Fibroblast of mammary gland (primary cell): ENCODE data around the gene NPRL2.

ENCODE experiments used
- DNase-seq: peaks from one replicate; pipeline ENCODE4 v3.0.0-alpha.2; 2010; ENCODE audit warnings: low read depth
- H3K4me3 ChIP-seq: 2 replicates; pipeline ENCODE4 v1.5.1; 2011; ENCODE audit warnings: low read depth, mild to moderate bottlenecking, low read length, moderate library complexity; ENCODE audit not compliant: control insufficient read depth
- TF ChIP-seq, protein P1 (sequence below): conservative IDR thresholded peaks from 2 replicates; pipeline ENCODE4 v1.5.1; 2011; ENCODE audit warnings: low read depth, low read length, inconsistent platforms; ENCODE audit not compliant: control insufficient read depth, insufficient read depth

Gene NPRL2

GRCh38 chr3:50351323-50351697 lies 735 bp upstream of the NPRL2 start:
- DNase-seq, result no peak
- peak overlapping the region; percentile 92 for H3K4me3 ChIP-seq
- TF ChIP-seq, protein P1, sequence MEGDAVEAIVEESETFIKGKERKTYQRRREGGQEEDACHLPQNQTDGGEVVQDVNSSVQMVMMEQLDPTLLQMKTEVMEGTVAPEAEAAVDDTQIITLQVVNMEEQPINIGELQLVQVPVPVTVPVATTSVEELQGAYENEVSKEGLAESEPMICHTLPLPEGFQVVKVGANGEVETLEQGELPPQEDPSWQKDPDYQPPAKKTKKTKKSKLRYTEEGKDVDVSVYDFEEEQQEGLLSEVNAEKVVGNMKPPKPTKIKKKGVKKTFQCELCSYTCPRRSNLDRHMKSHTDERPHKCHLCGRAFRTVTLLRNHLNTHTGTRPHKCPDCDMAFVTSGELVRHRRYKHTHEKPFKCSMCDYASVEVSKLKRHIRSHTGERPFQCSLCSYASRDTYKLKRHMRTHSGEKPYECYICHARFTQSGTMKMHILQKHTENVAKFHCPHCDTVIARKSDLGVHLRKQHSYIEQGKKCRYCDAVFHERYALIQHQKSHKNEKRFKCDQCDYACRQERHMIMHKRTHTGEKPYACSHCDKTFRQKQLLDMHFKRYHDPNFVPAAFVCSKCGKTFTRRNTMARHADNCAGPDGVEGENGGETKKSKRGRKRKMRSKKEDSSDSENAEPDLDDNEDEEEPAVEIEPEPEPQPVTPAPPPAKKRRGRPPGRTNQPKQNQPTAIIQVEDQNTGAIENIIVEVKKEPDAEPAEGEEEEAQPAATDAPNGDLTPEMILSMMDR, result no peak

- peak overlapping the region; percentile 92 for H3K4me3 ChIP-seq
- DNase-seq, result no peak
- TF ChIP-seq, protein P1, result no peak
These were observed 405 bp downstream of the NPRL2 start for GRCh38 chr3:50350213-50350526.

DNA sequence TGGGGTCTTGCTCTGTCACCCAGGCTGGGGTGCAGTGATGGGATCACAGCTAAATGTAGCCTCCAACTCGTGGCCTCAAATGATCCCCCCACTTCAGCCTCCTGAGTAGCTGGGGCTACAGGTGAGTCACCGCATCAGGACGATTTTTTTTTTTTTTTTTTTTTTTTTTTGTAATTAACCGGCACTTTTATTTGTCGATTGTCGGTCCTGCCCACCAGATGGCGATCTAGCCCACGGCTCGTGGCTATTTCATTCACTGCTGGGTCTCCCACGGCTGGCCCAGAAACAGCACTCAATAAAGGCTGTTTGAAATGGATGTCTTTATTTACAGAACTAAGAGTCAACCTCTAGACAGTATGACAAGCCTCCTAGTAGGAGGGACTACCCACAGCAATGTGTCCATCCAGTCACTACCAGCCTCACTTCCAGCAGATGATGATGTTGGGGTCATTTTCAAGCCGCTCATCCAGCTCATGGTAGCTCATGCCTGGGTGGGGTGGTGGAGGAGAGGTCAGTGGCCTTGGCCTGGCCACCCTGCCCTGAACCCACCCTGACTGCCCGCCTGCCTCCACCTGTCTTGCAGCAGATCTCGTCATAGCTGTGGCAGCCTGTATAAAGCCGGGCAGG lies 3.3 kb downstream of the NPRL2 start:
- TF ChIP-seq, protein P1, result peak; percentile 58
- H3K4me3 ChIP-seq, result no peak overlapping the region
- peak; percentile 75 for DNase-seq

GRCh38 chr3:50345586-50346234 lies 4.9 kb downstream of the NPRL2 start, which contains the start of gene ZMYND10:
Gene ZMYND10 (minus strand): TSS chr3:50345732. CDS start chr3:50345579, 153 bp downstream.
- H3K4me3 ChIP-seq, result peak within 1 kb of the TSS; percentile 42
- peak; percentile 59 for DNase-seq

DNA sequence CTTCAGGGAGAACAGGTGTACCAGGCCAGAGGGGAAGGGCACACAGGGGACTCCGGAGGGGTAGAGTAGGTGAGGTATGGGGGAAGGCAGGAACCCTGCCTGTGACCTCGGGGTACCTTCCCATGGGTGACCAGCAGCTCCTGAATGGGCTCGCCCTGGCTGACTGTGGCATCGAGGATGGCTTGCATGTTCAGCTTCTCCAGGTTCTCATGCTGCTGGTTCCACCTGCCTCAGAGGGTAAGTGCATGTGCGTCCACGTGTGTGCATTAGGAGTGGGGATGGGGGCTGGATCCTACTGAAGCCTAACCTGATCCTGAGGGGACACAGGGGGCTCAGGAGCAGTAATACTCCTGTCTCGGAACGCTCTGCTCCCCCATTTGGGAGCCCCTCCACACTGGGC lies 5.6 kb downstream of the NPRL2 start:
- TF ChIP-seq, protein P1, result no peak
- H3K4me3 ChIP-seq, result peak overlapping the region; percentile 42
- DNase-seq, result no peak

More at GRCh38 chr3:50345586-50346234, 4.9 kb downstream of the NPRL2 start, which contains the start of gene ZMYND10:
- TF ChIP-seq, protein P1, result no peak

GRCh38 chr3:50342813-50343633 lies 7.6 kb downstream of the NPRL2 start:
- TF ChIP-seq, protein P1, result no peak
- no peak for DNase-seq
- H3K4me3 ChIP-seq, result no peak overlapping the region
